ENCODE results near the gene LETM1.

Gene LETM1

GRCh38 chr4:1871471-1872021, 15.6 kb upstream of the LETM1 start:
- DNase-seq, result no peak

GRCh38 chr4:1870578-1871443, 14.9 kb upstream of the LETM1 start, which contains the start of gene NSD2:
Gene NSD2 (plus strand): TSS chr4:1871393. CDS start chr4:1900655, 29,262 bp downstream.
- peak; percentile 94 for DNase-seq

- peak; percentile 87 for DNase-seq
Measured at GRCh38 chr4:1870328-1870577, 14.3 kb upstream of the LETM1 start.

GRCh38 chr4:1869530-1870327, 13.8 kb upstream of the LETM1 start:
- no peak for DNase-seq

GRCh38 chr4:1868912-1869311, 13.0 kb upstream of the LETM1 start:
- no peak for DNase-seq

- no peak for DNase-seq
Measured at GRCh38 chr4:1868293-1868692, 12.3 kb upstream of the LETM1 start.

GRCh38 chr4:1866189-1866661, 10.3 kb upstream of the LETM1 start:
- DNase-seq, result no peak

GRCh38 chr4:1864076-1865008, 8.4 kb upstream of the LETM1 start:
- DNase-seq, result no peak

- no peak for DNase-seq
Measured at GRCh38 chr4:1863297-1864033, 7.5 kb upstream of the LETM1 start.

- DNase-seq, result no peak
Measured at GRCh38 chr4:1862961-1863296, 7.0 kb upstream of the LETM1 start.

- DNase-seq, result peak; percentile 18
Measured at GRCh38 chr4:1862055-1862911, 6.3 kb upstream of the LETM1 start.

- DNase-seq, result no peak
Measured at GRCh38 chr4:1859389-1859753, 3.4 kb upstream of the LETM1 start.

- DNase-seq, result no peak
Measured at GRCh38 chr4:1857931-1858330, 2.0 kb upstream of the LETM1 start.

GRCh38 chr4:1856943-1857699, 1.2 kb upstream of the LETM1 start:
- no peak for DNase-seq

GRCh38 chr4:1855333-1856070, 454 bp downstream of the LETM1 start:
- DNase-seq, result peak; percentile 20

- no peak for DNase-seq
Measured at GRCh38 chr4:1854752-1855151, 1.2 kb downstream of the LETM1 start.

GRCh38 chr4:1852904-1853623, 2.9 kb downstream of the LETM1 start:
- no peak for DNase-seq

GRCh38 chr4:1851575-1852410, 4.2 kb downstream of the LETM1 start:
- DNase-seq, result no peak

All from CD4-positive, alpha-beta T cell treated with Interleukin-12 subunit alpha and Interleukin-12 subunit beta, for 1 hour (primary cell).